ENCODE measurements around the gene PDLIM1. TPM values are rescaled to one million over a fixed set of nuclear protein-coding genes. Genes with fewer than 3 reads are reported as not detected.

Gene PDLIM1
- total RNA-seq, 1 donor from 2014 or later: 113 TPM

- H3K36me3 Mint-ChIP-seq (ENCODE audit: insufficient read depth): peaks cover 13% of the 10 kb centered on the region
- peak overlapping the region; percentile 88 for H3K27ac Mint-ChIP-seq
- H3K4me3 Mint-ChIP-seq (ENCODE audit: low read depth): no peak overlapping the region
- peaks cover 41% of the 10 kb centered on the region for H3K4me1 Mint-ChIP-seq (ENCODE audit: low read depth)
- no peak for DNase-seq (ENCODE audit: low spot score, unreplicated experiment)
- no peaks in the 10 kb centered on the region for H3K27me3 Mint-ChIP-seq
- no peaks in the 10 kb centered on the region for H3K9me3 Mint-ChIP-seq (ENCODE audit: low read depth)
- TF ChIP-seq CTCF (IDR thresholded peaks at IDR 0.05; ENCODE audit: unreplicated experiment): no peak
These were observed 22.4 kb downstream of the PDLIM1 start for GRCh38 chr10:95268438-95268837.

GRCh38 chr10:95267251-95267650 lies 23.6 kb downstream of the PDLIM1 start:
- no peaks in the 10 kb centered on the region for H3K9me3 Mint-ChIP-seq (ENCODE audit: low read depth)
- H3K27me3 Mint-ChIP-seq: no peaks in the 10 kb centered on the region
- no peak overlapping the region for H3K4me3 Mint-ChIP-seq (ENCODE audit: low read depth)
- no peak for TF ChIP-seq CTCF (IDR thresholded peaks at IDR 0.05; ENCODE audit: unreplicated experiment)
- H3K36me3 Mint-ChIP-seq (ENCODE audit: insufficient read depth): peaks cover 14% of the 10 kb centered on the region
- H3K27ac Mint-ChIP-seq: no peak overlapping the region
- no peak for DNase-seq (ENCODE audit: low spot score, unreplicated experiment)
- peaks cover 47% of the 10 kb centered on the region for H3K4me1 Mint-ChIP-seq (ENCODE audit: low read depth)

GRCh38 chr10:95266674-95267095 lies 24.1 kb downstream of the PDLIM1 start:
- Mint-ChIP-seq H3K9me3 (ENCODE audit: low read depth) (no peaks in the 10 kb centered on the region), H3K27me3 (no peaks in the 10 kb centered on the region), H3K4me3 (ENCODE audit: low read depth) (peak overlapping the region; percentile 7), H3K36me3 (ENCODE audit: insufficient read depth) (peaks cover 15% of the 10 kb centered on the region), H3K4me1 (ENCODE audit: low read depth) (peaks cover 48% of the 10 kb centered on the region), H3K27ac (peak overlapping the region; percentile 97)
- no peak for DNase-seq (ENCODE audit: low spot score, unreplicated experiment)
- no peak for TF ChIP-seq CTCF (IDR thresholded peaks at IDR 0.05; ENCODE audit: unreplicated experiment)

GRCh38 chr10:95265572-95265971 lies 25.2 kb downstream of the PDLIM1 start:
- peaks cover 15% of the 10 kb centered on the region for H3K36me3 Mint-ChIP-seq (ENCODE audit: insufficient read depth)
- no peak overlapping the region for H3K4me3 Mint-ChIP-seq (ENCODE audit: low read depth)
- no peaks in the 10 kb centered on the region for H3K27me3 Mint-ChIP-seq
- H3K4me1 Mint-ChIP-seq (ENCODE audit: low read depth): peaks cover 56% of the 10 kb centered on the region
- H3K9me3 Mint-ChIP-seq (ENCODE audit: low read depth): no peaks in the 10 kb centered on the region
- no peak for TF ChIP-seq CTCF (IDR thresholded peaks at IDR 0.05; ENCODE audit: unreplicated experiment)
- no peak for DNase-seq (ENCODE audit: low spot score, unreplicated experiment)
- peak overlapping the region; percentile 92 for H3K27ac Mint-ChIP-seq

- no peaks in the 10 kb centered on the region for H3K27me3 Mint-ChIP-seq
- H3K36me3 Mint-ChIP-seq (ENCODE audit: insufficient read depth): peaks cover 11% of the 10 kb centered on the region
- H3K9me3 Mint-ChIP-seq (ENCODE audit: low read depth): no peaks in the 10 kb centered on the region
- H3K4me3 Mint-ChIP-seq (ENCODE audit: low read depth): no peak overlapping the region
- DNase-seq (ENCODE audit: low spot score, unreplicated experiment): no peak
- TF ChIP-seq CTCF (IDR thresholded peaks at IDR 0.05; ENCODE audit: unreplicated experiment): no peak
- H3K27ac Mint-ChIP-seq: peak overlapping the region; percentile 92
- H3K4me1 Mint-ChIP-seq (ENCODE audit: low read depth): peaks cover 59% of the 10 kb centered on the region
These were observed 26.4 kb downstream of the PDLIM1 start for GRCh38 chr10:95264227-95265051.

Measured in progenitor cell of endocrine pancreas (in vitro differentiated cells).